OCI-LY3 (cell line): Measurements from ENCODE around the gene IRAK1.

Experiments used
- CTCF ChIP-seq: fragments of 200-600, 300-600 bp; sonication (generic); IDR thresholded peaks from 2 replicates; pipeline ENCODE4 v1.5.1; 2014; ENCODE audit warnings: antibody characterized with exemption, low read length, low read depth
- EZH2phosphoT487 ChIP-seq: fragments of 200-600 bp; shearing (Covaris generic); IDR thresholded peaks from 2 replicates; pipeline ENCODE4 v1.6.1; 2018; ENCODE audit warnings: antibody characterized with exemption, mixed run types, low read depth

DNA sequence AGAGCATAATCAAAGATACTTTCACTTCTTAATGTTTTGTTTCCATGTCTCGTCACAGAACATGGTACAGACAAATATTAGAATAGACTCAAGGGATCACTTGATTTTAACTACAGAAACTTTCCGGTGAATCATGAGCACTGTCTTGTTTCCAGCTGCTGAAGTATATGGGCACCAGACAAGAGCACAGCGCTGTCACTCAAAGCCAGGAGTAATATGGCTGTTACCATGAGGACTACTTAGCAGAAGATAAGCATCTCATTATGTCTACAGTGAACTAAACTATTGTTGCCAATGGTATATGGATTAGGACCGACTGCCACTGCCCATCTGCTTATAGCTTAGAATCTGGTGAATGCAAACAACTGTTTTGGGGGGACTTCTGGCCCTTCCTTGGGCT is 43.5 kb upstream of the IRAK1 start:
- TF ChIP-seq CTCF (no peak), EZH2phosphoT487 (no peak)
